Fibroblast of skin of left quadriceps (primary cell): Measurements from ENCODE around the gene XIST.
"Not testable (repeated sequence)": the region's sequence is repeated elsewhere in the genome, so short reads cannot be mapped to it uniquely, and the experiment has no call there.

ENCODE experiments used
- DNase-seq, 2 experiments: peaks; one replicate each; pipeline ENCODE4 v3.0.0-alpha.2; 2013; ENCODE audit warnings: low read depth in 2 of 2

XIST gene

GRCh38 chrX:73839152-73839551 lies 13.4 kb downstream of the XIST start:
- no peak for DNase-seq

GRCh38 chrX:73838123-73838522 lies 14.4 kb downstream of the XIST start:
- DNase-seq: no peak

GRCh38 chrX:73836956-73837477 lies 15.5 kb downstream of the XIST start:
- DNase-seq: no peak

- DNase-seq: no peak
These were observed 18.3 kb downstream of the XIST start for GRCh38 chrX:73834219-73834618.

- DNase-seq: no peak
These were observed 20.2 kb downstream of the XIST start for GRCh38 chrX:73832319-73832718.

GRCh38 chrX:73831500-73831899 lies 21.0 kb downstream of the XIST start:
- DNase-seq: no peak

GRCh38 chrX:73830489-73831414 lies 21.8 kb downstream of the XIST start:
- DNase-seq: no peak

GRCh38 chrX:73829890-73830466 lies 22.5 kb downstream of the XIST start:
- no peak for DNase-seq

GRCh38 chrX:73828080-73828720 lies 24.3 kb downstream of the XIST start:
- DNase-seq: no peak

GRCh38 chrX:73827406-73827805 lies 25.1 kb downstream of the XIST start:
- DNase-seq: no peak

GRCh38 chrX:73826996-73827395 lies 25.5 kb downstream of the XIST start:
- no peak for DNase-seq

GRCh38 chrX:73825569-73825968 lies 26.9 kb downstream of the XIST start:
- DNase-seq: no peak

GRCh38 chrX:73823473-73824004 lies 29.0 kb downstream of the XIST start:
- DNase-seq: no peak

GRCh38 chrX:73822775-73823174 lies 29.7 kb downstream of the XIST start:
- DNase-seq: no peak

- DNase-seq: no peak
These were observed 30.5 kb downstream of the XIST start for GRCh38 chrX:73821921-73822559.

GRCh38 chrX:73819864-73820558 lies 32.5 kb downstream of the XIST start:
- DNase-seq: not testable (repeated sequence)

- DNase-seq: no peak
These were observed 34.1 kb downstream of the XIST start for GRCh38 chrX:73818200-73819116.

- DNase-seq: no peak
These were observed 34.9 kb downstream of the XIST start for GRCh38 chrX:73817393-73818199.

- no peak for DNase-seq
These were observed 40.3 kb downstream of the XIST start for GRCh38 chrX:73812256-73812655.
